ENCODE results near the gene MPRIP.

MPRIP gene

GRCh38 chr17:17229416-17230384, 187.4 kb downstream of the MPRIP start:
- DNase-seq (ENCODE audit: low read depth in 1 of 2, low spot score in 1 of 2): no peak

- no peak for DNase-seq (ENCODE audit: low read depth in 1 of 2, low spot score in 1 of 2)
These were observed 189.5 kb downstream of the MPRIP start for GRCh38 chr17:17231621-17232302.

GRCh38 chr17:17232303-17232621, 190.0 kb downstream of the MPRIP start:
- DNase-seq (ENCODE audit: low read depth in 1 of 2, low spot score in 1 of 2): no peak

GRCh38 chr17:17235212-17236174, 193.2 kb downstream of the MPRIP start:
- no peak for DNase-seq (ENCODE audit: low read depth in 1 of 2, low spot score in 1 of 2)

GRCh38 chr17:17236295-17237025, 194.2 kb downstream of the MPRIP start:
- DNase-seq (ENCODE audit: low read depth in 1 of 2, low spot score in 1 of 2): no peak

- peak; percentile 79 to 83 for DNase-seq (ENCODE audit: low read depth in 1 of 2, low spot score in 1 of 2)
These were observed 195.0 kb downstream of the MPRIP start, which contains the start of gene FLCN for GRCh38 chr17:17237026-17237799. Gene FLCN, minus strand, starts transcription at chr17:17237168. Its CDS starts 9,031 bp downstream, at chr17:17228137.

- no peak for DNase-seq (ENCODE audit: low read depth in 1 of 2, low spot score in 1 of 2)
These were observed 197.6 kb downstream of the MPRIP start for GRCh38 chr17:17239832-17240231.

GRCh38 chr17:17241656-17242055, 199.4 kb downstream of the MPRIP start:
- no peak for DNase-seq (ENCODE audit: low read depth in 1 of 2, low spot score in 1 of 2)

GRCh38 chr17:17242246-17242645, 200.0 kb downstream of the MPRIP start:
- no peak for DNase-seq (ENCODE audit: low read depth in 1 of 2, low spot score in 1 of 2)
